Epithelial cell of esophagus (primary cell): ENCODE results near the gene RPS15.
"Not testable (repeated sequence)": the region's sequence is repeated elsewhere in the genome, so short reads cannot be mapped to it uniquely, and the experiment has no call there.

Source experiments
- DNase-seq: peaks from one replicate; pipeline ENCODE4 v3.0.0; 2010; ENCODE audit warnings: low read depth
- H3K4me3 ChIP-seq: 2 replicates; pipeline ENCODE4 v1.5.1; 2011; ENCODE audit warnings: mild to moderate bottlenecking, low read length, control low read depth
- TF ChIP-seq, protein P1 (sequence below): IDR thresholded peaks from 2 replicates; pipeline ENCODE4 v1.5.1; 2011; ENCODE audit warnings: low read depth, mild to moderate bottlenecking, low read length, control low read depth, inconsistent platforms; ENCODE audit not compliant: insufficient read depth; ENCODE audit errors: missing control alignments

The RPS15 gene

DNA sequence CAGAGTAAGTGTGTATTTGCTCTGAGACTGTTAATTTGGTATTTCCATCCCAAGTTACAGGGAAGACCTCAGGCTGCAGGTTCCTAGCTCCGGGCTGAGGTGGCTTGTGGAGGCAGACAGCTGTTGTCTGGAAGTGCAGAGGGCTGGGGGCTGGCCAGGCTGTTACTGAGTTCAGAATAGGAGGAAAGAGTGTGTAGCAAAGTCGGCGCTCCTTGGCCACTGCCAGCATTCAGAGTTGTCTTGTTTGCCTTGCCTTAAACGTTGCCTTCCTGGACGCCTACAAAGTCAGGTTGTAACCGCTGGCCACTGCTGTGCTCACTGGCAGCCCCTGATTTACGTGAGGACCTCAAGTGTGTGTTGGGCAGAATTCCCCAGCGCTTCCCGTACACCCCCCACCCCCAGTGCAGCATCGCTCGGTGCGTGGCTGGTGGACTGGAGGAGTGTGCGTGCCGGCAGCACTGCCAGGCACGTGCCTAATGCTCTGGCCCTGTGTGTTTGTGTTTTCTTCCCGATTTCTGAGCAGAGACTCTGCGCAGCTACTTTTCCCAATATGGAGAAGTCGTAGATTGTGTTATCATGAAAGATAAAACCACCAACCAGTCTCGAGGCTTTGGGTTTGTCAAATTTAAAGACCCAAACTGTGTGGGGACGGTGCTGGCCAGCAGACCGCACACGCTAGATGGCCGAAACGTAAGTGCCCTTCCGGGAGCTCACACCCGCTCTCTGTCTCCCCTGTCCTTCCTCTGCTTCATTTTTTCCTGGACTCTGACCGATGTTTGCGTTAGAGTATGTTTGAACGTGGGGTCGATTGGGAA, 20.3 kb upstream of the RPS15 start:
- H3K4me3 ChIP-seq = no peak overlapping the region
- TF ChIP-seq, protein P1, sequence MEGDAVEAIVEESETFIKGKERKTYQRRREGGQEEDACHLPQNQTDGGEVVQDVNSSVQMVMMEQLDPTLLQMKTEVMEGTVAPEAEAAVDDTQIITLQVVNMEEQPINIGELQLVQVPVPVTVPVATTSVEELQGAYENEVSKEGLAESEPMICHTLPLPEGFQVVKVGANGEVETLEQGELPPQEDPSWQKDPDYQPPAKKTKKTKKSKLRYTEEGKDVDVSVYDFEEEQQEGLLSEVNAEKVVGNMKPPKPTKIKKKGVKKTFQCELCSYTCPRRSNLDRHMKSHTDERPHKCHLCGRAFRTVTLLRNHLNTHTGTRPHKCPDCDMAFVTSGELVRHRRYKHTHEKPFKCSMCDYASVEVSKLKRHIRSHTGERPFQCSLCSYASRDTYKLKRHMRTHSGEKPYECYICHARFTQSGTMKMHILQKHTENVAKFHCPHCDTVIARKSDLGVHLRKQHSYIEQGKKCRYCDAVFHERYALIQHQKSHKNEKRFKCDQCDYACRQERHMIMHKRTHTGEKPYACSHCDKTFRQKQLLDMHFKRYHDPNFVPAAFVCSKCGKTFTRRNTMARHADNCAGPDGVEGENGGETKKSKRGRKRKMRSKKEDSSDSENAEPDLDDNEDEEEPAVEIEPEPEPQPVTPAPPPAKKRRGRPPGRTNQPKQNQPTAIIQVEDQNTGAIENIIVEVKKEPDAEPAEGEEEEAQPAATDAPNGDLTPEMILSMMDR = no peak
- no peak for DNase-seq

DNA sequence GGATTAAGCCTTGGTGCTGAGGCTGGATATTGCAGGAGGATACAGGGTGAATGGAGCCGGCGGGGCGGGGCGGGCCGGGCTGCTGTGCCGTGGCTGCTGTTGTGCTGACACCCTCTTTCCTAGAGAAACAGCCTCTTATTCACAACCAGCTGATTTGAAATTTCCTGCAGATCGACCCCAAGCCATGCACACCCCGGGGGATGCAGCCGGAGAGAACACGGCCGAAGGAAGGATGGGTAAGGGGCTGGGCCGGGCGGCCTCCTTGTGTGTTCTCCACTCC, 19.8 kb upstream of the RPS15 start:
- TF ChIP-seq, protein P1 = no peak
- DNase-seq = no peak
- H3K4me3 ChIP-seq = no peak overlapping the region

DNA sequence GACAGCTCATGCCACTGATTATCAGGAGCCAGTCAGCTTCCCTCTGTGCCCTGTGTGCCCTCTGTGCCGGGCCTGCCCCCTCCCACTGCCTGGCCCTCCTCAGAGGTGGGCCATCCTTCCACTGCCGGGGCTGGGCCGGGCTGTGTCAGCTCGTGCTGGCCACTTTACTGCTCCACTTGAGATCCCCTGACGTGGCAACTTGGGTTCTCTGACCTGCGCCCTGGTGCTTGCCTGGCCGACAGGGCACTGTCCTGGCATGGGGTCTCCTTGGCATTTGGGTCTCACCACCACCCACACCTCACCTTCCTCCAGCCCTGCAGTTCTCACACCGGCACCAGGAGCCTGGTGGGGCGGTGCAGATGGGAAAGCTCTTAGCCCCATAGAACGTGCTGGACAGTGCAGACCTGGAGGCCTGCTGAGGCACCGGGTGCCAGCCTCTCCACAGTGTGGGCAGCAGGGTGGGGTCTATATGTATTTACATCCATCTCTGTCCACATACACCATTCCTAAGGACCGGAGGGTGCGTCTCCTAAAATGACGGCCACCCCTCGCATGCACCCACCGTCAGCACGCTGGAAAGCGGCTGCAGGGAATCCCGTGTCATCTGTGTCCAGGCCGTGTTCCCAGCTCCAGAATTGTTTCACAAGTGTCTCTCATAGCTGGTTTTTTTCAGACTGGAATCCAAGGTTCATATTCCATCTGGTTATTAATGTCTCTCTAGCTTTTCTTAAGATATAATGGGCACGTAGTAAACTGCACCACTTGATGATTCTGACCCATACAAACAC, 19.1 kb upstream of the RPS15 start:
- DNase-seq = no peak
- H3K4me3 ChIP-seq = no peak overlapping the region
- TF ChIP-seq, protein P1 = no peak

DNA sequence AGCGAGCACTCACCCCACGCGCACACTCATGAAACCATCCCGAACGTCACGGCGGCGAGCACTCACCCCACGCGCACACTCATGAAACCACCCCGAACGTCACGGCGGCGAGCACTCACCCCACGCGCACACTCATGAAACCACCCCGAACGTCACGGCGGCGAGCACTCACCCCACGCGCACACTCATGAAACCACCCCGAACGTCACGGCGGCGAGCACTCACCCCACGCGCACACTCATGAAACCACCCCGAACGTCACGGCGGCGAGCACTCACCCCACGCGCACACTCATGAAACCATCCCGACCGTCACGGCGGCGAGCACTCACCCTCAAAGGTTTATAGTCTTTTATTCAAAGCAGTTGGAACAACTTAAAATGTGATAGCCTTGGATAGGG, 18.1 kb upstream of the RPS15 start:
- not testable (repeated sequence) for DNase-seq, H3K4me3 ChIP-seq

DNA sequence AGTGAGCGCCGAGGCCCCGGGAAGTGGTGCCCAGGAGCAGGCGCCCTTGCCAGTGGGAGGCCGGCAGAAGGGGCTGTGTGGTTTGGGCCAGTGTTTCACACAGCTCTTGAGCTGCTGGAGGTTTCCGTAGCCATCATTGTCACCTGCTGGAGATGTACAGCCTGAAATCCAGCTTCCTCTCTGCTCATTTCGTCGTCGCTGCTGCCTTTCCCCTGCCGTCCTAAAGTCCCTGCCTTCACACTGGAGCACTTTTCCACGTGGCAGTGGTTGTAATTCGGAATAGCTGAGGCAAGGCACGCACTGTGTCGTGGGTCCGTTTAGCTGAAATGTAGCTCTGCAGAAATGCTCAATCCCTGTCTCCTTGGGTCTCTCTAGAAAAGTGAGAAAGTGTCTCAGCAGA, 17.6 kb upstream of the RPS15 start:
- TF ChIP-seq, protein P1 = no peak
- H3K4me3 ChIP-seq = no peak overlapping the region
- DNase-seq = no peak

DNA sequence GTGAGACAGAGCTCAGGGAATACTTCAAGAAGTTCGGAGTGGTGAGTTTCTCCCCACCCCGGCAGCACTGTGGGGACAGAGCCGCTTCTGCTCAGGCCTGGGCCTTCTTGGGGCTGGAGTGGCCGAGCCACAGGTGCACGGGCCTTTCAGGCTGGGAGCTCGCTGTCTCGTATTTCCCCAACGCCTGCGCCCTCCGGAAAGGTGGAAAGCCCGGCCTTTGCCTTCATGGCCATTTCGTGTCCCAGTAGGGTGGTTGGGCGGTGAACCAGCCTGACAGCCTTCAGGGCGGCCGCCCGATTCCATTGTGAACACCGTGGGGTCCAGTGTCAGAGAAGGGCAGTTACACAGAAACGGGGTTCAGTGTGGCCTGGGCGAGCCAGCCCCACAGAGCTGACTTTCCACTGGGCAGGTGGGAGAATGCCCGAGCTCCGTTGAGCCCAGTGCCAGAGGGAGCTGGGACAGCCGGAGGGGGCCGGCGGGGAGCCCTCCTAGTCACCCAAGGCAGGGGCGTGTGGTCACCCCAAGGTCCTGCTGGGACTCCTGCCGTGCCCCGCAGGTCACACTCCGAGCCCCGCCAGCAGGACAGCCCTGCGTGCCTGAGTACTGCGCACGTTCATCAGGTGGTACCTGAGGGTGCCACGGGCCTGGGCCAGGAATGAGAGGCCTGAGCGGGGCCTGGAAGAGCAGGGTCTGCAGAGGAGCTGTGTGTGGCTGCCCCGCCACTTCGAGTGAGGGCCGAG, 16.8 kb upstream of the RPS15 start:
- TF ChIP-seq, protein P1 = no peak
- no peak for DNase-seq
- H3K4me3 ChIP-seq = no peak overlapping the region

DNA sequence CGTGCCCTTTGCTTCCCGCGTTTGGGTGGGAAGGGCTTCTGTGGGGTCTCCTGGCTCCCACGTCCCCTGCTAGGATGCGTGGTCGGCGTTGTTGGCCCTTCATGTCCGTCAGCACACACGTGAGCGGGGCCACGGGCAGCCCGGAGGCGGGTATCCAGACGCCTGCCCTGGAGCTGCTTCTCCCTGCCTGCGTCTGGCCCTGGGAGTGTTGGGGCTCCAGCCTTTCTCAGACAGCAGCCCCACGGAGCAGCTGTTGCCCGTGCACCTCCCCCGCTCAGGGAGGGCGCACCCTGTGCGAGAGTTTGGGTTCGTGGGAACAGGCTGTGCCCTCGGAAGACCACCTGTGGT, 16.3 kb upstream of the RPS15 start:
- no peak overlapping the region for H3K4me3 ChIP-seq
- no peak for DNase-seq
- TF ChIP-seq, protein P1 = no peak
